ENCODE data around the gene EEFSEC. TPM values are rescaled to one million over a fixed set of nuclear protein-coding genes. Genes with fewer than 3 reads are reported as not detected.

The EEFSEC gene
- total RNA-seq, 2 experiments from 2014 or later, result 17.7 to 25.3 TPM

DNA sequence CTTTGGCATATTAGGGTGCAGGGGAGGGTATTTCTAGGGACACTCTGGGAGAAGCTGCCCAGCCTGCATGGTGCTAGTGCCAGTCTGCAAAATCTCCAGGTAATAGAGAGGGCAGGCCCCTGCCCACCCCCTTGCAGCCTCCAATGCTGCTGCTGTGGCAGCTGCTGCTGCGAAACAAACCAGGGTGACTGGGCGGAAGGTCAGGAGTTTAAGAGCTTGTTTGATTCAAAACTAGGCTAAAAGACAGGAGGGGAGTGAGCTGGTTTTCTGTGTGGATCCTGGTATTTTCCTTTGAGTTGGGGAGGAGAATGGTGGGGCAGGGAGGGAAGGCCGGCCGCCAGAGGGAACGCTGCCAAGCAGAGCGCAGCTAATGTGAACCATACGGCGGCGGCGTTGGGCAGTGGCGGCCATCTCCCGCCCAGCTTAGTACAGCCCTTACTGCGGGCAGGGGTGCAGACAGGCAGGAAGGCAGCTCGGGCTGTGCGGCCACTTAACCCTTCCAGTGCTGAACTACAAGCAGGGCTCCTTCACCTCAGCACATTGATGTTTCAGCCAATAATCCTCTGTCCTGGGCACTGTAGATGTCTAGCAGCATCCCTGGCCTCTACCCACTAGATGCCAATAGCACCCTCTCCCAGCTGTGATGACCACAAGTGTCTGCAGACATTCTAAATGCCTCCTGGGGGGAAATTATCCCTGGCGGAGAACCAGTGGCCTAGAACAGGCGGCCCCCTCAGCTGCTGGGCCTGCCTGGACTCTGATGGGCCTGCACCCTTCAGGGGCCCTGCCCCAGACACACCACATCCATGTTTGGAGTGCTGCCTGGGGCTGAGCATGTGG is 125.7 kb downstream of the EEFSEC start:
- CTCF ChIA-PET (ENCODE audit: unreplicated experiment), result no interaction called here
- no peaks in the 10 kb centered on the region for H3K9me2 ChIP-seq (ENCODE audit: insufficient read depth, low read length)
- no peaks in the 10 kb centered on the region for H3K36me3 ChIP-seq (ENCODE audit: insufficient read depth, low read length)
- no peak for DNase-seq (ENCODE audit: low spot score)
- H4K20me1 ChIP-seq (ENCODE audit: insufficient read depth, low read length), result no peaks in the 10 kb centered on the region
- no TSS peak for BruUV-seq (replicated peaks)
- no peaks in the 10 kb centered on the region for H3K9me3 ChIP-seq (ENCODE audit: low read length)
- H2AFZ ChIP-seq (ENCODE audit: low read length), result no peak overlapping the region
- H3K4me3 ChIP-seq (ENCODE audit: low read depth, low read length, poor library complexity, severe bottlenecking), result no peak overlapping the region
- no peaks in the 10 kb centered on the region for H3K79me2 ChIP-seq (ENCODE audit: insufficient read depth, low read depth, low read length)
- intact Hi-C loops (cut with micrococcal nuclease; ENCODE audit: unreplicated experiment), result no loop called here
- no peak overlapping the region for H3K27ac ChIP-seq (ENCODE audit: low read depth, low read length, poor library complexity, severe bottlenecking)
- TF ChIP-seq EZH2phosphoT487 (IDR thresholded peaks at IDR 0.05; ENCODE audit: borderline replicate concordance, low read depth, low read length), result no peak
- TF ChIP-seq, protein P1, sequence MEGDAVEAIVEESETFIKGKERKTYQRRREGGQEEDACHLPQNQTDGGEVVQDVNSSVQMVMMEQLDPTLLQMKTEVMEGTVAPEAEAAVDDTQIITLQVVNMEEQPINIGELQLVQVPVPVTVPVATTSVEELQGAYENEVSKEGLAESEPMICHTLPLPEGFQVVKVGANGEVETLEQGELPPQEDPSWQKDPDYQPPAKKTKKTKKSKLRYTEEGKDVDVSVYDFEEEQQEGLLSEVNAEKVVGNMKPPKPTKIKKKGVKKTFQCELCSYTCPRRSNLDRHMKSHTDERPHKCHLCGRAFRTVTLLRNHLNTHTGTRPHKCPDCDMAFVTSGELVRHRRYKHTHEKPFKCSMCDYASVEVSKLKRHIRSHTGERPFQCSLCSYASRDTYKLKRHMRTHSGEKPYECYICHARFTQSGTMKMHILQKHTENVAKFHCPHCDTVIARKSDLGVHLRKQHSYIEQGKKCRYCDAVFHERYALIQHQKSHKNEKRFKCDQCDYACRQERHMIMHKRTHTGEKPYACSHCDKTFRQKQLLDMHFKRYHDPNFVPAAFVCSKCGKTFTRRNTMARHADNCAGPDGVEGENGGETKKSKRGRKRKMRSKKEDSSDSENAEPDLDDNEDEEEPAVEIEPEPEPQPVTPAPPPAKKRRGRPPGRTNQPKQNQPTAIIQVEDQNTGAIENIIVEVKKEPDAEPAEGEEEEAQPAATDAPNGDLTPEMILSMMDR (conservative IDR thresholded peaks at IDR 0.05; ENCODE audit: low read length), result no peak
- no peaks in the 10 kb centered on the region for H3K4me1 ChIP-seq (ENCODE audit: insufficient read depth, low read length, poor library complexity, severe bottlenecking)
- POLR2A ChIA-PET, result interaction anchor here (1.1 kb wide), 1 partner anchor 10 kb away, joined by 3 read pairs; no protein-coding TSS in a partner anchor
- no peak overlapping the region for H3K4me2 ChIP-seq (ENCODE audit: low read length)

DNA sequence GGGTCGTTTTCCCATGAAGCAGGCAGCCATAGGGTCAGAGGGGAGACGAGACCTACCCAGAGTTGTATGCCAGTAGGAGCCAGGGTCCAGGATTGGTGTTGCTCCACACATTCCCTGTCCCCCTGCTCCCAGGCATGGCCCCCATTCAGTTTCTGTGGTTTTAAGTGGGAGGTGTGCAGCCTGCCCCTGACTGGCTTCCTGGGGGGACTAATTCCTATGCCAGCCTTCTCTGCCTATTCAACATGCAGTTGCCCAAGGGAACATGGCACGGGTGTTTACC is 126.3 kb downstream of the EEFSEC start:
- Histone ChIP-seq H3K4me1 (ENCODE audit: insufficient read depth, low read length, poor library complexity, severe bottlenecking) (no peaks in the 10 kb centered on the region), H3K27ac (ENCODE audit: low read depth, low read length, poor library complexity, severe bottlenecking) (no peak overlapping the region), H2AFZ (ENCODE audit: low read length) (no peak overlapping the region), H3K4me3 (ENCODE audit: low read depth, low read length, poor library complexity, severe bottlenecking) (no peak overlapping the region), H3K4me2 (ENCODE audit: low read length) (no peak overlapping the region), H3K36me3 (ENCODE audit: insufficient read depth, low read length) (no peaks in the 10 kb centered on the region), H3K9me2 (ENCODE audit: insufficient read depth, low read length) (no peaks in the 10 kb centered on the region), H3K9me3 (ENCODE audit: low read length) (no peaks in the 10 kb centered on the region), H3K79me2 (ENCODE audit: insufficient read depth, low read depth, low read length) (no peaks in the 10 kb centered on the region), H4K20me1 (ENCODE audit: insufficient read depth, low read length) (no peaks in the 10 kb centered on the region)
- intact Hi-C loops (cut with micrococcal nuclease; ENCODE audit: unreplicated experiment), result no loop called here
- ChIA-PET CTCF (ENCODE audit: unreplicated experiment) (no interaction called here), POLR2A (no interaction called here)
- TF ChIP-seq EZH2phosphoT487 (IDR thresholded peaks at IDR 0.05; ENCODE audit: borderline replicate concordance, low read depth, low read length), result no peak
- TF ChIP-seq, protein P1 (conservative IDR thresholded peaks at IDR 0.05; ENCODE audit: low read length), result no peak
- no peak for DNase-seq (ENCODE audit: low spot score)
- no TSS peak for BruUV-seq (replicated peaks)

DNA sequence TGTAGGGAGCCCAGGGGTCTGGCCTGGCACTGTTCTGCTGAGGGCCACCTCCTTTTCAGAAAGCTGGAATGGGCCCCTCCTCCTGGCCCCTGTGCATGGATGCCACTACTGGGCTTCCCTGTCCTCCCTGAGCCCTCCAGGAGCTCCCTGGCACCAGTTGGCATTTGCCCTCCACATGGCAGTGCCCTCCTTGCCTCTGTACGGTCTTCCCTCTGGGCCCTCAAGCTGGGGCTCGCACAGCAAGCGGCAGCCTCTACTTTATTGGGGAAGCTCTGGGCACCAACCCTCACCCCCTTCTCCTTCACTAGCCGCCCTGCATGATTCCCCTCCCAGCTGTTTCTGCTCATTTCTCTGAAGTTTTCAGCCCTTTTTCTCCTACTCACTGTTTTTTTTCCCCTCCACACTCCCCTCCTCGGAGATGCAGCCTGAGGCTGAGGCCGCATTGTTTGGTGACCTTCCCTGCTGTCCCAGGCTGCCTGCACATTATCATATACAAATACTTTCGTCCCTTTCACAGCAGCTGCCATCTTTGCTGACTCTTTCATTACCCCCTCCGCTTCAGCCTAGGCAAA is 127.3 kb downstream of the EEFSEC start:
- Histone ChIP-seq H3K9me3 (ENCODE audit: low read length) (no peaks in the 10 kb centered on the region), H3K36me3 (ENCODE audit: insufficient read depth, low read length) (no peaks in the 10 kb centered on the region), H3K4me2 (ENCODE audit: low read length) (no peak overlapping the region), H3K4me1 (ENCODE audit: insufficient read depth, low read length, poor library complexity, severe bottlenecking) (no peaks in the 10 kb centered on the region), H2AFZ (ENCODE audit: low read length) (no peak overlapping the region), H3K4me3 (ENCODE audit: low read depth, low read length, poor library complexity, severe bottlenecking) (no peak overlapping the region), H3K79me2 (ENCODE audit: insufficient read depth, low read depth, low read length) (no peaks in the 10 kb centered on the region), H3K27ac (ENCODE audit: low read depth, low read length, poor library complexity, severe bottlenecking) (no peak overlapping the region), H4K20me1 (ENCODE audit: insufficient read depth, low read length) (no peaks in the 10 kb centered on the region), H3K9me2 (ENCODE audit: insufficient read depth, low read length) (no peaks in the 10 kb centered on the region)
- intact Hi-C loops (cut with micrococcal nuclease; ENCODE audit: unreplicated experiment), result no loop called here
- no peak for DNase-seq (ENCODE audit: low spot score)
- no TSS peak for BruUV-seq (replicated peaks)
- no peak for TF ChIP-seq EZH2phosphoT487 (IDR thresholded peaks at IDR 0.05; ENCODE audit: borderline replicate concordance, low read depth, low read length)
- TF ChIP-seq, protein P1 (conservative IDR thresholded peaks at IDR 0.05; ENCODE audit: low read length), result no peak
- POLR2A ChIA-PET, result no interaction called here
- CTCF ChIA-PET (ENCODE audit: unreplicated experiment), result no interaction called here

Measured in OCI-LY7 (cell line).